Measurements from ENCODE around the gene OXSR1.

OXSR1 gene

GRCh38 chr3:38140326-38141172 lies 24.8 kb upstream of the OXSR1 start:
- H3K4me3 ChIP-seq (replicated peaks; ENCODE audit: low read depth, low read length), result no peak overlapping the region
- TF ChIP-seq CTCF (IDR thresholded peaks at IDR 0.05; ENCODE audit: low read length, missing control alignments), result no peak
- DNase-seq (ENCODE audit: low read depth), result no peak

GRCh38 chr3:38141173-38141951 lies 24.0 kb upstream of the OXSR1 start:
- DNase-seq (ENCODE audit: low read depth), result no peak
- H3K4me3 ChIP-seq (replicated peaks; ENCODE audit: low read depth, low read length), result no peak overlapping the region
- TF ChIP-seq CTCF (IDR thresholded peaks at IDR 0.05; ENCODE audit: low read length, missing control alignments), result no peak

- no peak overlapping the region for H3K4me3 ChIP-seq (replicated peaks; ENCODE audit: low read depth, low read length)
- TF ChIP-seq CTCF (IDR thresholded peaks at IDR 0.05; ENCODE audit: low read length, missing control alignments), result no peak
- no peak for DNase-seq (ENCODE audit: low read depth)
These were observed 23.4 kb upstream of the OXSR1 start for GRCh38 chr3:38141952-38142273.

- no peak for TF ChIP-seq CTCF (IDR thresholded peaks at IDR 0.05; ENCODE audit: low read length, missing control alignments)
- DNase-seq (ENCODE audit: low read depth), result no peak
- no peak overlapping the region for H3K4me3 ChIP-seq (replicated peaks; ENCODE audit: low read depth, low read length)
These were observed 22.4 kb upstream of the OXSR1 start for GRCh38 chr3:38142959-38143358.

- TF ChIP-seq CTCF (IDR thresholded peaks at IDR 0.05; ENCODE audit: low read length, missing control alignments), result no peak
- no peak for DNase-seq (ENCODE audit: low read depth)
- H3K4me3 ChIP-seq (replicated peaks; ENCODE audit: low read depth, low read length), result no peak overlapping the region
These were observed 21.8 kb upstream of the OXSR1 start for GRCh38 chr3:38143511-38143910.

- H3K4me3 ChIP-seq (replicated peaks; ENCODE audit: low read depth, low read length), result no peak overlapping the region
- no peak for DNase-seq (ENCODE audit: low read depth)
- no peak for TF ChIP-seq CTCF (IDR thresholded peaks at IDR 0.05; ENCODE audit: low read length, missing control alignments)
These were observed 18.8 kb upstream of the OXSR1 start for GRCh38 chr3:38146504-38146903.
